Fibroblast of lung (primary cell): Measurements from ENCODE around the gene KCNIP3. TPM values are rescaled to one million over a fixed set of nuclear protein-coding genes. Genes with fewer than 3 reads are reported as not detected.

Experiments
- DNase-seq, 2 donors: peaks; one replicate each; pipeline versions ENCODE4 v3.0.0 to v3.0.0-alpha.2; 2010; ENCODE audit warnings: low read depth in 2 of 2
- H2AFZ ChIP-seq: 2 replicates; pipeline ENCODE4 v1.5.1; 2012; ENCODE audit warnings: low read length, control low read depth, inconsistent platforms
- H3K27ac ChIP-seq: 2 replicates; pipeline ENCODE4 v1.5.1; 2011; ENCODE audit warnings: low read length, control low read depth; ENCODE audit not compliant: insufficient read depth
- H3K27me3 ChIP-seq: 2 replicates; pipeline ENCODE4 v1.5.1; 2011; ENCODE audit warnings: mild to moderate bottlenecking, low read length; ENCODE audit not compliant: control insufficient read depth, insufficient read depth
- H3K36me3 ChIP-seq: 2 replicates; pipeline ENCODE4 v1.5.1; 2011; ENCODE audit warnings: low read length; ENCODE audit not compliant: control insufficient read depth, insufficient read depth
- H3K4me1 ChIP-seq: 2 replicates; pipeline ENCODE4 v1.5.1; 2011; ENCODE audit warnings: low read length; ENCODE audit not compliant: control insufficient read depth, insufficient read depth; ENCODE audit errors: extremely low read depth
- H3K4me2 ChIP-seq: 2 replicates; pipeline ENCODE4 v1.5.1; 2011; ENCODE audit warnings: low read length, control low read depth; ENCODE audit not compliant: insufficient read depth; ENCODE audit errors: extremely low read depth
- H3K4me3 ChIP-seq, 4 experiments: fragments of 200-600 bp in 1 of 4; sonication (generic) in 1 of 4; replicated peaks in 1 of 4; 2 replicates each; pipeline ENCODE4 v1.5.1; 2011 to 2016; ENCODE audit warnings: low read length in 4 of 4, low read depth in 3 of 4, mild to moderate bottlenecking in 3 of 4, control low read depth in 2 of 4, inconsistent platforms in 1 of 4, mixed read lengths in 1 of 4; ENCODE audit not compliant: insufficient read depth in 1 of 4; ENCODE audit errors: control extremely low read depth in 1 of 4
- H3K79me2 ChIP-seq: 2 replicates; pipeline ENCODE4 v1.5.1; 2012; ENCODE audit warnings: mild to moderate bottlenecking, low read length, inconsistent platforms; ENCODE audit not compliant: control insufficient read depth, insufficient read depth
- H3K9ac ChIP-seq: 2 replicates; pipeline ENCODE4 v1.5.1; 2011; ENCODE audit warnings: mild to moderate bottlenecking, low read length, control low read depth; ENCODE audit not compliant: insufficient read depth
- H3K9me3 ChIP-seq: 2 replicates; pipeline ENCODE4 v1.5.1; 2012; ENCODE audit warnings: low read depth, low read length; ENCODE audit not compliant: control insufficient read depth, insufficient read depth
- H4K20me1 ChIP-seq: 2 replicates; pipeline ENCODE4 v1.5.1; 2011; ENCODE audit warnings: low read length; ENCODE audit not compliant: control insufficient read depth, insufficient read depth; ENCODE audit errors: extremely low read depth
- EZH2 ChIP-seq: IDR thresholded peaks from 2 replicates; pipeline ENCODE4 v1.5.1; 2012; ENCODE audit warnings: low read length, control low read depth, mild to moderate bottlenecking; ENCODE audit errors: missing control alignments
- polyA plus RNA-seq, 2 donors: library from polyadenylated mRNA; depleted of rRNA in 1 of 2; stranded (reverse) in 1 of 2; unstranded in 1 of 2; fragments of >200 nt; gene quantifications; 2 replicates each; pipeline ENCODE4 v1.2.1, GENCODE V29; 2011 to 2012; ENCODE audit warnings: missing spikeins in 1 of 2
- total RNA-seq: library from RNA; depleted of rRNA; stranded (reverse); fragments of >200 nt; gene quantifications from 2 replicates; pipeline ENCODE4 v1.2.1, GENCODE V29; 2014
- TF ChIP-seq, protein P1 (sequence below), 2 donors: IDR thresholded peaks in 1 of 2; conservative IDR thresholded peaks in 1 of 2; 1 replicate in 1 of 2; 2 replicates in 1 of 2; pipeline ENCODE4 v1.5.1; 2011 to 2012; ENCODE audit warnings: low read length in 2 of 2, control low read depth in 1 of 2, inconsistent platforms in 1 of 2, low read depth in 1 of 2, mild to moderate bottlenecking in 1 of 2

The KCNIP3 gene
- total and polyA plus RNA-seq, 2 donors (not counting 1 experiment from before 2014, with no cell fraction given), result 0.32 to 1.7 TPM

DNA sequence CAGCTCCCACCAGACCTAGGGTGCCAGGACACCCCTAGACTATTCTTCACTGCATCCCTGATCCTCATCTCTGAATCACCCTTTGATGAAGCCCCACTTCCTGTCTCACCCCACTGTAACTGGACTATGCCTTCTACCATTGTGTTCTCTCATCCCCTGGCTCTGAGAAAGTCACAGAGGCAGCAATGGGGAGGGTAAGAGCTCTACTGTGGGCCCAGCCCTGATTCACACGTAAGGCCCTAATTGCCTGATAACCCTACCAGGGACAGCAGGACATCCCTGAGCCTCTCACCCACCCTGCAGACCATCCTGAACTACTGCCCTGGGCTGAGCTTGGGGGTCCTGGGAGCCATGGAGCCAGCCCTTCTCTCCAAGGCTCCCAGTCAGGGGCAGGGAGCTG lies 24.4 kb upstream of the KCNIP3 start:
- TF ChIP-seq, protein P1, sequence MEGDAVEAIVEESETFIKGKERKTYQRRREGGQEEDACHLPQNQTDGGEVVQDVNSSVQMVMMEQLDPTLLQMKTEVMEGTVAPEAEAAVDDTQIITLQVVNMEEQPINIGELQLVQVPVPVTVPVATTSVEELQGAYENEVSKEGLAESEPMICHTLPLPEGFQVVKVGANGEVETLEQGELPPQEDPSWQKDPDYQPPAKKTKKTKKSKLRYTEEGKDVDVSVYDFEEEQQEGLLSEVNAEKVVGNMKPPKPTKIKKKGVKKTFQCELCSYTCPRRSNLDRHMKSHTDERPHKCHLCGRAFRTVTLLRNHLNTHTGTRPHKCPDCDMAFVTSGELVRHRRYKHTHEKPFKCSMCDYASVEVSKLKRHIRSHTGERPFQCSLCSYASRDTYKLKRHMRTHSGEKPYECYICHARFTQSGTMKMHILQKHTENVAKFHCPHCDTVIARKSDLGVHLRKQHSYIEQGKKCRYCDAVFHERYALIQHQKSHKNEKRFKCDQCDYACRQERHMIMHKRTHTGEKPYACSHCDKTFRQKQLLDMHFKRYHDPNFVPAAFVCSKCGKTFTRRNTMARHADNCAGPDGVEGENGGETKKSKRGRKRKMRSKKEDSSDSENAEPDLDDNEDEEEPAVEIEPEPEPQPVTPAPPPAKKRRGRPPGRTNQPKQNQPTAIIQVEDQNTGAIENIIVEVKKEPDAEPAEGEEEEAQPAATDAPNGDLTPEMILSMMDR (conservative IDR thresholded peaks at IDR 0.05 in 1 of 2, IDR thresholded peaks at IDR 0.05 in 1 of 2; ENCODE audit: low read depth in 1 of 2, low read length in 2 of 2), result no peak
- TF ChIP-seq EZH2, result no peak
- no peaks in the 10 kb centered on the region for H4K20me1 ChIP-seq
- H3K9me3 ChIP-seq, result no peaks in the 10 kb centered on the region
- no peak overlapping the region for H2AFZ ChIP-seq
- no peaks in the 10 kb centered on the region for H3K79me2 ChIP-seq
- no peak overlapping the region for H3K4me3 ChIP-seq
- no peak for DNase-seq
- no peak overlapping the region for H3K9ac ChIP-seq
- H3K4me1 ChIP-seq, result no peaks in the 10 kb centered on the region
- H3K27ac ChIP-seq, result no peak overlapping the region
- H3K36me3 ChIP-seq, result no peaks in the 10 kb centered on the region
- no peak overlapping the region for H3K4me2 ChIP-seq
- no peaks in the 10 kb centered on the region for H3K27me3 ChIP-seq

DNA sequence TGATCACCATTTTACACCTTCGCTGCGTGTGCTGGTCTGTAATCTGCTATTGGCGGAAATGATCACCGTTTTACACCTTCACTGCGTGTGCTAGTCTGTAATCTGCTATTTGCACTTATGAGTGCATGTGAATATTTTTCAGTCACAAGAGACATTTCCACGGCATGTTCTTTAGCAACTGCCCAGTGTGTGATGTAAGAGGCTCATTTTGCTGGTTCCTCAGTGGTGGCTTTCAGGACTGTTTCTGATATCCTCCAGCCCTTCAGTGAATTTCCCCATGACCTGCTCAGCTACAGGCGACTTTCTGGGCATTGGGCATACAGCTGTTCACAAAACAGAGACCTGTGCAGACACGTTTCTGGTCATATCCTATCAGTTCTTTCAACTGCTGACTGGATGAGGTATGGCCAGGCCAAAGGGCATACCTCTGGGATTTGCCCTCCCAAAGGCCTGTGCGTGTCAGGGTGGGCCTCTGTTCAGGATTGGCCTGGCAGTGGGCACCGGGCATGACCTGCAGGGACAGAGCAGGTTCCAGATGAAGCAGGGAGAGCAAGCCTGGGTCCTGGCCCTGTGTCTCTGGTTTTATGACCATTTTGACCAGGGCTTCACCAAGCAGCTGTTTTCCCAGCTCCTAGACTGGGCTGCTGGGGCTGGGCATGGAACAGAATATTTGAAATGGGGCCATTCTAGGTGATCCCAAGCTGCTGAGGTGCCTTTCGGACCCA lies 23.4 kb upstream of the KCNIP3 start:
- H3K27ac ChIP-seq, result no peak overlapping the region
- H4K20me1 ChIP-seq, result no peaks in the 10 kb centered on the region
- H3K4me2 ChIP-seq, result no peak overlapping the region
- TF ChIP-seq, protein P1 (conservative IDR thresholded peaks at IDR 0.05 in 1 of 2, IDR thresholded peaks at IDR 0.05 in 1 of 2; ENCODE audit: low read depth in 1 of 2, low read length in 2 of 2), result no peak
- no peak for TF ChIP-seq EZH2
- H3K4me3 ChIP-seq, result no peak overlapping the region
- no peak overlapping the region for H2AFZ ChIP-seq
- H3K27me3 ChIP-seq, result no peaks in the 10 kb centered on the region
- no peaks in the 10 kb centered on the region for H3K4me1 ChIP-seq
- no peaks in the 10 kb centered on the region for H3K9me3 ChIP-seq
- no peaks in the 10 kb centered on the region for H3K36me3 ChIP-seq
- H3K9ac ChIP-seq, result no peak overlapping the region
- no peak for DNase-seq
- H3K79me2 ChIP-seq, result no peaks in the 10 kb centered on the region

DNA sequence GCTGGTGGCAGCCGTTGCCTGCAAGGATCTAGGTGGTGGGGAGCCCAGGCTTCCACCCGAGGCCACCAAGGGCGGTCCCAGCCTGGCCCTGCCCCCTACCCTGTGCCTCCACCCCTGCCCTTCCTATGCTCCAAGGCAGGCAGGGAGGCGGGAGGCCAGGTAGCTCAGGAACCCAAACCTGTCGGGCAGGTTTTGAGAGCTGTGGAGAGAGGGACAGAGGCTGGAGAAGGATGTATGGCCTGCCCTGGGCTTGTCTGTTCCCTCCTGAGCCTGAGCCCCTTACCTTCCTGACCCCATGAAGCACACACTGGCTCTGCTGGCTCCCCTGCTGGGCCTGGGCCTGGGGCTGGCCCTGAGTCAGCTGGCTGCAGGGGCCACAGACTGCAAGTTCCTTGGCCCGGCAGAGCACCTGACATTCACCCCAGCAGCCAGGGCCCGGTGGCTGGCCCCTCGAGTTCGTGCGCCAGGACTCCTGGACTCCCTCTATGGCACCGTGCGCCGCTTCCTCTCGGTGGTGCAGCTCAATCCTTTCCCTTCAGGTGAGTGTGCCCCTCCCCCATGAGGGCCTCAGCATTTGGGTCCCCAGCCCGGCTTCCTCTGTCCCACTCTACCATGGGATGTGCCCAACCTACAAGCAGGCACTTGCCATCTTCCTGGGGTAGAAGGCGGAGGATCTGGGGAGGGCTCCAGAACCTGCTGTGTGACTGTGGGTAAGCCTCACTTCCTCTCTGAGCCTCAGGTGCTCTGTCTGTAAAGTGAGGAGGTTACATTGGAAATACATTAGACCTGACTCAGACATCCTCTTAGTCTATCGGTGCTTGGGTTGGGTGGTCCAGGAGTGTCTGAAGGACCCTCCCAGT lies 22.6 kb upstream of the KCNIP3 start, which contains the start of gene PROM2:
Gene PROM2 (plus strand): TSS at position 159 of the 860 bp plus-strand sequence. CDS start 137 bp downstream, at position 296.
- Histone ChIP-seq H3K79me2 (no peaks in the 10 kb centered on the region), H3K9ac (no peak within 1 kb of the TSS), H3K4me2 (no peak within 1 kb of the TSS), H3K9me3 (no peaks in the 10 kb centered on the region), H3K36me3 (no peaks in the 10 kb centered on the region), H3K4me3 (no peak within 1 kb of the TSS), H4K20me1 (no peaks in the 10 kb centered on the region), H2AFZ (no peak within 1 kb of the TSS), H3K27me3 (no peaks in the 10 kb centered on the region), H3K4me1 (no peaks in the 10 kb centered on the region), H3K27ac (no peak within 1 kb of the TSS)
- DNase-seq, result no peak
- TF ChIP-seq EZH2, result no peak
- TF ChIP-seq, protein P1 (conservative IDR thresholded peaks at IDR 0.05 in 1 of 2, IDR thresholded peaks at IDR 0.05 in 1 of 2; ENCODE audit: low read depth in 1 of 2, low read length in 2 of 2), result no peak
